ENCODE results near the gene ZMIZ1.

Gene ZMIZ1

DNA sequence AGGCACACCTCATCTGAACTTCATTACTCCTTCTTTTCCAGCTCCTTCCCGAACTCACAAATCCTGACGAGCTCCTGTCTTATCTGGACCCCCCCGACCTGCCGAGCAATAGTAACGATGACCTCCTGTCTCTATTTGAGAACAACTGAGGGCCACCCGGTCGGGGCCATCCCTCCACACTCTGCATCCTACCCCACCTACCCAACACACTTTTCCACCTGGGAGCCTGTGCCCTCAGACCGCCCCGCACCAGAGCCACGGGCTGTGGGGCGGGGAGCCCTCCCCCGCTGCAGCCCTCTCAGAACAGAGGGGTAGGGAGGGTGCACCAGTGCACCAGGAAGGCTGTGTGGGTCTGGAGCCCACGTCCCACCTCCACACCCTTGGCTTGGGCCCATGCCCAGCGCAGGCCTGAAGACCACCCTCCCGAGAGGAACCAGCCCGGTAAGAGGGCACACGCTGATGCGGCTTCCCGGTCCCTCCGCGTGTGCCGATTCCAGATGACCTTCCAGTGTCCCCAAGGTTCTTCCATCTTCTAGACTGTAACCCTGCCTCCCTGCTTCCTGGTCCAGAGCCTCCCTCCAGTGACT is 243.9 kb downstream of the ZMIZ1 start:
- TF ChIP-seq EZH2phosphoT487 (IDR thresholded peaks at IDR 0.05; ENCODE audit: borderline replicate concordance): no peak
- TF ChIP-seq, protein P1, sequence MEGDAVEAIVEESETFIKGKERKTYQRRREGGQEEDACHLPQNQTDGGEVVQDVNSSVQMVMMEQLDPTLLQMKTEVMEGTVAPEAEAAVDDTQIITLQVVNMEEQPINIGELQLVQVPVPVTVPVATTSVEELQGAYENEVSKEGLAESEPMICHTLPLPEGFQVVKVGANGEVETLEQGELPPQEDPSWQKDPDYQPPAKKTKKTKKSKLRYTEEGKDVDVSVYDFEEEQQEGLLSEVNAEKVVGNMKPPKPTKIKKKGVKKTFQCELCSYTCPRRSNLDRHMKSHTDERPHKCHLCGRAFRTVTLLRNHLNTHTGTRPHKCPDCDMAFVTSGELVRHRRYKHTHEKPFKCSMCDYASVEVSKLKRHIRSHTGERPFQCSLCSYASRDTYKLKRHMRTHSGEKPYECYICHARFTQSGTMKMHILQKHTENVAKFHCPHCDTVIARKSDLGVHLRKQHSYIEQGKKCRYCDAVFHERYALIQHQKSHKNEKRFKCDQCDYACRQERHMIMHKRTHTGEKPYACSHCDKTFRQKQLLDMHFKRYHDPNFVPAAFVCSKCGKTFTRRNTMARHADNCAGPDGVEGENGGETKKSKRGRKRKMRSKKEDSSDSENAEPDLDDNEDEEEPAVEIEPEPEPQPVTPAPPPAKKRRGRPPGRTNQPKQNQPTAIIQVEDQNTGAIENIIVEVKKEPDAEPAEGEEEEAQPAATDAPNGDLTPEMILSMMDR (conservative IDR thresholded peaks at IDR 0.05; ENCODE audit: low read length): no peak
- H3K36me3 ChIP-seq (ENCODE audit: insufficient read depth, low read length): peaks cover 54% of the 10 kb centered on the region; the same call in 1 of the 2 replicates
- H3K4me1 ChIP-seq (ENCODE audit: insufficient read depth, low read length, poor library complexity, severe bottlenecking): peaks cover 21% of the 10 kb centered on the region
- no peaks in the 10 kb centered on the region; the same call in 1 of the 2 replicates for H3F3A ChIP-seq (ENCODE audit: low read depth)
- no peaks in the 10 kb centered on the region for H3K9me2 ChIP-seq (replicated peaks; ENCODE audit: low read depth, low read length)
- no peaks in the 10 kb centered on the region for H3K9me3 ChIP-seq (ENCODE audit: insufficient read depth, low read depth, low read length)
- no peak overlapping the region for H2AFZ ChIP-seq (ENCODE audit: low read length)
- no peak overlapping the region for H3K9ac ChIP-seq (ENCODE audit: low read depth, low read length, poor library complexity, severe bottlenecking)
- H4K20me1 ChIP-seq (ENCODE audit: insufficient read depth, low read length, poor library complexity, severe bottlenecking): no peaks in the 10 kb centered on the region
- no peaks in the 10 kb centered on the region for H3K79me2 ChIP-seq (ENCODE audit: insufficient read depth, low read length)
- no peak overlapping the region for H3K4me2 ChIP-seq (ENCODE audit: low read depth, low read length, poor library complexity, severe bottlenecking)
- H3K4me3 ChIP-seq (ENCODE audit: low read length, poor library complexity, severe bottlenecking): no peak overlapping the region
- no peaks in the 10 kb centered on the region for H3K27me3 ChIP-seq (ENCODE audit: insufficient read depth, low read length, poor library complexity, severe bottlenecking)

DNA sequence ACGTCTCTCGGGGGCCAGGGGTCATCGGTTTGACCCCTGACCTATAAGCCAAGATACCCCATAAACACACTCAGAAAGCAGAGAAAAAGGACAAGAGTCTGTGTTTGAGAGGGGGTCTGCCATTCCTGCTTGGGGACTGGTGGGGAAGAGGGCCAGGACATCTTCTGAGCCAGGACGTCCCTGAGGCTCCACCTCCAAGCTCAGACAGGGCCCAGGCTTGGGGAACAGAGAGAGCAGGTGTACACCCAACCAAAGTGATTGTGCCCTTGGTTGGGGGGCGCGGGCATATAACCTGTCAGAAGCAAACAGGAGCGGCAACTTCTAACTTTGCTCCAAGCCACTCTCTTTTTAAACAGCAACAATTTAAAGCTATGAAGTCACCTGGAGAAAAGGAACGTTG is 244.6 kb downstream of the ZMIZ1 start:
- Histone ChIP-seq H3K27me3 (ENCODE audit: insufficient read depth, low read length, poor library complexity, severe bottlenecking) (no peaks in the 10 kb centered on the region), H3K9me2 (replicated peaks; ENCODE audit: low read depth, low read length) (no peaks in the 10 kb centered on the region), H4K20me1 (ENCODE audit: insufficient read depth, low read length, poor library complexity, severe bottlenecking) (no peaks in the 10 kb centered on the region), H3K9me3 (ENCODE audit: insufficient read depth, low read depth, low read length) (no peaks in the 10 kb centered on the region), H2AFZ (ENCODE audit: low read length) (no peak overlapping the region), H3K4me2 (ENCODE audit: low read depth, low read length, poor library complexity, severe bottlenecking) (no peak overlapping the region), H3K79me2 (ENCODE audit: insufficient read depth, low read length) (no peaks in the 10 kb centered on the region), H3K4me3 (ENCODE audit: low read length, poor library complexity, severe bottlenecking) (no peak overlapping the region), H3K36me3 (ENCODE audit: insufficient read depth, low read length) (peaks cover 48% of the 10 kb centered on the region; the same call in 1 of the 2 replicates), H3F3A (ENCODE audit: low read depth) (no peaks in the 10 kb centered on the region; the same call in 1 of the 2 replicates), H3K9ac (ENCODE audit: low read depth, low read length, poor library complexity, severe bottlenecking) (no peak overlapping the region), H3K4me1 (ENCODE audit: insufficient read depth, low read length, poor library complexity, severe bottlenecking) (peaks cover 27% of the 10 kb centered on the region)
- TF ChIP-seq, protein P1 (conservative IDR thresholded peaks at IDR 0.05; ENCODE audit: low read length): no peak
- no peak for TF ChIP-seq EZH2phosphoT487 (IDR thresholded peaks at IDR 0.05; ENCODE audit: borderline replicate concordance)

DNA sequence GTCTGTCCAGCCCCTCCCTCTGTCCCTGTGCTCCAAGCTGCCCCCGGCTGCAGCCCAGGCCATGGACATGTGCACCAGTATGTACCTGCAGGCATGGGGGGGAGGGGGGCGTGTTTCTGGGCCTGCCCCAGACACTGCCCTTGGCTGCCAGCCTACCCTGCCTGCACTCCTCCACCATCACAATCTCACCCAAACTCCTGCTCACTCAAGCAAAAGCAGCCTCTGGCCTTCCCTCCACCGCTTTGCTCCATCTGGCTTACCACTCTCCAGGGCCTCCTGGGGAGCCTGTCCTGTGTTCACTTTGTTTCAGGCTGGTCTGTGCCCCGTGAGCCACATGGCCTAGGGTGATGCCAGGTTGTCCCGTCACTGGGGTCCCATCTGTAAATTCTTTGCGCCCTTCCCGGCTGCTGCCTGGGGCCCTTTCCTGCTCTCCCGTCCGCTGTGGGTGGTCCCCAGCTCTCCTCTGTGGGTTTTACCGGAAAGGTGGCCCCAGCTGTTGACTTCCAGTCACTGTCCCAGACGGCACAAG is 245.2 kb downstream of the ZMIZ1 start:
- H3K4me2 ChIP-seq (ENCODE audit: low read depth, low read length, poor library complexity, severe bottlenecking): no peak overlapping the region
- H3K36me3 ChIP-seq (ENCODE audit: insufficient read depth, low read length): peaks cover 41% of the 10 kb centered on the region; the same call in 1 of the 2 replicates
- no peak for TF ChIP-seq EZH2phosphoT487 (IDR thresholded peaks at IDR 0.05; ENCODE audit: borderline replicate concordance)
- TF ChIP-seq, protein P1 (conservative IDR thresholded peaks at IDR 0.05; ENCODE audit: low read length): no peak
- peaks cover 33% of the 10 kb centered on the region for H3K4me1 ChIP-seq (ENCODE audit: insufficient read depth, low read length, poor library complexity, severe bottlenecking)
- no peaks in the 10 kb centered on the region for H3K27me3 ChIP-seq (ENCODE audit: insufficient read depth, low read length, poor library complexity, severe bottlenecking)
- no peaks in the 10 kb centered on the region for H3K9me3 ChIP-seq (ENCODE audit: insufficient read depth, low read depth, low read length)
- H3K4me3 ChIP-seq (ENCODE audit: low read length, poor library complexity, severe bottlenecking): no peak overlapping the region
- no peak overlapping the region for H3K9ac ChIP-seq (ENCODE audit: low read depth, low read length, poor library complexity, severe bottlenecking)
- H3K79me2 ChIP-seq (ENCODE audit: insufficient read depth, low read length): no peaks in the 10 kb centered on the region
- H2AFZ ChIP-seq (ENCODE audit: low read length): no peak overlapping the region
- no peaks in the 10 kb centered on the region; the same call in 1 of the 2 replicates for H3F3A ChIP-seq (ENCODE audit: low read depth)
- H4K20me1 ChIP-seq (ENCODE audit: insufficient read depth, low read length, poor library complexity, severe bottlenecking): no peaks in the 10 kb centered on the region
- H3K9me2 ChIP-seq (replicated peaks; ENCODE audit: low read depth, low read length): no peaks in the 10 kb centered on the region

Measured in Loucy (cell line).